K562 (cell line): ENCODE data around the gene KCNJ4. TPM values are rescaled to one million over a fixed set of nuclear protein-coding genes. Genes with fewer than 3 reads are reported as not detected.
A peak's percentile ranks its signal among the peaks of the same experiment; 100 is the strongest.

Experiments
- ARNT ChIP-seq, 2 experiments: fragments of 450-650 bp; IDR thresholded peaks; 2 replicates each; pipeline ENCODE4 v1.6.1; 2016; ENCODE audit warnings: mild to moderate bottlenecking in 1 of 2
- BRF2 ChIP-seq: IDR thresholded peaks from 3 replicates; pipeline ENCODE4 v1.6.1; 2011; ENCODE audit warnings: borderline replicate concordance, mild to moderate bottlenecking; ENCODE audit not compliant: insufficient read length, insufficient read depth
- CBX3 ChIP-seq, 2 experiments: IDR thresholded peaks; 1 replicate in 1 of 2; 2 replicates in 1 of 2; pipeline ENCODE4 v1.6.1; 2012; ENCODE audit warnings: inconsistent platforms in 2 of 2, low read length in 2 of 2, borderline replicate concordance in 1 of 2, control low read depth in 1 of 2
- DDX20 ChIP-seq: fragments of 450-650 bp; IDR thresholded peaks from 2 replicates; pipeline ENCODE4 v1.6.1; 2016; ENCODE audit warnings: missing genetic modification characterization, low read depth, mild to moderate bottlenecking, missing compliant biosample characterization, moderate library complexity
- EP300 ChIP-seq: IDR thresholded peaks from 2 replicates; pipeline ENCODE4 v1.6.1; 2012; ENCODE audit warnings: low read length, improper control_type of control experiment
- HMG20A ChIP-seq: fragments of 450-650 bp; formaldehyde crosslinking; conservative IDR thresholded peaks from 2 replicates; pipeline ENCODE4 v1.4.0; 2020; ENCODE audit warnings: mild to moderate bottlenecking, mixed read lengths
- NR3C1 ChIP-seq: sonication (generic); formaldehyde crosslinking; IDR thresholded peaks from 2 replicates; pipeline ENCODE4 v1.8.1; 2022; ENCODE audit warnings: missing genetic modification reagents
- PRMT5 ChIP-seq: sonication (generic); formaldehyde crosslinking; IDR thresholded peaks from 2 replicates; pipeline ENCODE4 v1.5.0; 2020; ENCODE audit warnings: missing genetic modification reagents
- PURB ChIP-seq: sonication (generic); formaldehyde crosslinking; IDR thresholded peaks from 2 replicates; pipeline ENCODE4 v1.9.0; 2021; ENCODE audit warnings: low read depth, mild to moderate bottlenecking, missing genetic modification reagents
- TFAP4 ChIP-seq: sonication (generic); formaldehyde crosslinking; IDR thresholded peaks from 2 replicates; pipeline ENCODE4 v1.8.0; 2022; ENCODE audit warnings: missing genetic modification reagents, mild to moderate bottlenecking, moderate library complexity, borderline replicate concordance
- ZHX1 ChIP-seq: fragments of 150-350 bp; conservative IDR thresholded peaks from 2 replicates; pipeline ENCODE4 v1.6.1; 2014; ENCODE audit warnings: low read length
- ZMIZ1 ChIP-seq, 2 experiments: fragments of 150-350 bp in 1 of 2; IDR thresholded peaks; 2 replicates each; pipeline ENCODE4 v1.6.1; 2012 to 2016; ENCODE audit warnings: low read depth in 2 of 2, low read length in 2 of 2, mild to moderate bottlenecking in 1 of 2, moderate library complexity in 1 of 2
- ZNF764 ChIP-seq: fragments of 250-450 bp; sonication (Bioruptor Pico); IDR thresholded peaks from 2 replicates; pipeline ENCODE4 v1.4.0; 2020; ENCODE audit warnings: low read depth, mild to moderate bottlenecking, moderate library complexity
- ZNF778 ChIP-seq: fragments of 450-650 bp; formaldehyde crosslinking; IDR thresholded peaks from 2 replicates; pipeline ENCODE4 v1.4.0; 2020; ENCODE audit warnings: mild to moderate bottlenecking, moderate library complexity
- polyA plus RNA-seq, 8 experiments: library from polyadenylated mRNA; depleted of rRNA in 4 of 8; stranded (reverse) in 5 of 8; unstranded in 3 of 8; fragments of >200 nt; fragmentation: Nextera tagmentation in 2 of 8; fragmentation: Illumina TruSeq in 1 of 8; extraction: Ambion mirVana in 2 of 8; extraction: Trizol in 1 of 8; gene quantifications; 2 replicates each; pipeline versions ENCODE4 v1.2.1 to v1.2.3, GENCODE V29; 2011 to 2014; ENCODE audit warnings: inconsistent platforms in 1 of 8, missing spikeins in 1 of 8
- total RNA-seq, 7 experiments: library from RNA; depleted of rRNA in 6 of 7; stranded (reverse); fragments of >200 nt in 6 of 7; fragmentation: Illumina TruSeq in 2 of 7; extraction: Trizol in 2 of 7; gene quantifications; 2 replicates each; pipeline versions ENCODE4 v1.2.1 to v1.2.3, GENCODE V29; 2011 to 2021; ENCODE audit warnings: low replicate concordance in 1 of 7
- TF ChIP-seq, protein P1 (sequence below): fragments of 450-650 bp; formaldehyde crosslinking; IDR thresholded peaks from 2 replicates; pipeline ENCODE4 v1.4.0; 2022; ENCODE audit warnings: missing genetic modification characterization
- TF ChIP-seq, protein P2 (sequence below): fragments of 450-650 bp; formaldehyde crosslinking; IDR thresholded peaks from 2 replicates; pipeline ENCODE4 v1.4.0; 2020; ENCODE audit warnings: mild to moderate bottlenecking

The KCNJ4 gene
- total and polyA plus RNA-seq, 9 of the 15 experiments (the other 6 are each of a cell fraction or from before 2014, with no cell fraction given) = 0.07 to 0.55 (median 0.09) TPM; not detected in 4

- TF ChIP-seq ZHX1 = no peak
- TF ChIP-seq EP300 = no peak
- TF ChIP-seq NR3C1 = no peak
- no peak for TF ChIP-seq PURB
- no peak for TF ChIP-seq ZNF764 (CRISPR knock-in tag)
- TF ChIP-seq ZNF778 (CRISPR knock-in tag) = no peak
- TF ChIP-seq CBX3 (IDR thresholded peaks at IDR 0.05; ENCODE audit: borderline replicate concordance in 1 of 2, low read length in 2 of 2) = no peak
- TF ChIP-seq ZMIZ1 (IDR thresholded peaks at IDR 0.05; ENCODE audit: low read depth in 2 of 2, low read length in 2 of 2) = no peak
- no peak for TF ChIP-seq DDX20 (tag)
- no peak for TF ChIP-seq HMG20A (CRISPR knock-in tag)
- TF ChIP-seq, protein P1, sequence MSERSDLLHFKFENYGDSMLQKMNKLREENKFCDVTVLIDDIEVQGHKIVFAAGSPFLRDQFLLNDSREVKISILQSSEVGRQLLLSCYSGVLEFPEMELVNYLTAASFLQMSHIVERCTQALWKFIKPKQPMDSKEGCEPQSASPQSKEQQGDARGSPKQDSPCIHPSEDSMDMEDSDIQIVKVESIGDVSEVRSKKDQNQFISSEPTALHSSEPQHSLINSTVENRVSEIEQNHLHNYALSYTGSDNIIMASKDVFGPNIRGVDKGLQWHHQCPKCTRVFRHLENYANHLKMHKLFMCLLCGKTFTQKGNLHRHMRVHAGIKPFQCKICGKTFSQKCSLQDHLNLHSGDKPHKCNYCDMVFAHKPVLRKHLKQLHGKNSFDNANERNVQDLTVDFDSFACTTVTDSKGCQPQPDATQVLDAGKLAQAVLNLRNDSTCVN (CRISPR knock-in tag) = no peak
- no peak for TF ChIP-seq ARNT (IDR thresholded peaks at IDR 0.05)
- no peak for TF ChIP-seq BRF2
- TF ChIP-seq PRMT5 (CRISPR knock-in tag) = no peak
- TF ChIP-seq, protein P2, sequence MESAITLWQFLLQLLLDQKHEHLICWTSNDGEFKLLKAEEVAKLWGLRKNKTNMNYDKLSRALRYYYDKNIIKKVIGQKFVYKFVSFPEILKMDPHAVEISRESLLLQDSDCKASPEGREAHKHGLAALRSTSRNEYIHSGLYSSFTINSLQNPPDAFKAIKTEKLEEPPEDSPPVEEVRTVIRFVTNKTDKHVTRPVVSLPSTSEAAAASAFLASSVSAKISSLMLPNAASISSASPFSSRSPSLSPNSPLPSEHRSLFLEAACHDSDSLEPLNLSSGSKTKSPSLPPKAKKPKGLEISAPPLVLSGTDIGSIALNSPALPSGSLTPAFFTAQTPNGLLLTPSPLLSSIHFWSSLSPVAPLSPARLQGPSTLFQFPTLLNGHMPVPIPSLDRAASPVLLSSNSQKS (CRISPR knock-in tag) = no peak
- peak; percentile 57; the same call in 1 of the 2 replicates for TF ChIP-seq TFAP4 (CRISPR knock-in tag)
Observed at GRCh38 chr22:38398609-38399461, 56.2 kb downstream of the KCNJ4 start (continued).
